Natural killer cell (primary cell): ENCODE measurements around the gene EBNA1BP2. TPM values are rescaled to one million over a fixed set of nuclear protein-coding genes. Genes with fewer than 3 reads are reported as not detected.
A peak's percentile ranks its signal among the peaks of the same experiment; 100 is the strongest.

Experiments
- ATAC-seq, 3 donors: fragments of 150-1000 bp in 2 of 3; fragments of 200-7000 bp in 1 of 3; cut with Tn5 transposase; 1 replicate in 1 of 3; 2 replicates in 2 of 3; pipeline ENCODE4 v1.10.0; 2021; ENCODE audit warnings: mild to moderate bottlenecking in 2 of 3, moderate library complexity in 2 of 3
- DNase-seq, 2 donors: peaks; one replicate each; pipeline versions ENCODE4 v3.0.0 to v3.0.0-alpha.2; 2013 to 2021; ENCODE audit warnings: mixed read lengths in 1 of 2
- H3K27ac ChIP-seq: one replicate; pipeline ENCODE4 v1.5.1; 2013; ENCODE audit warnings: mild to moderate bottlenecking, low read length
- H3K27me3 ChIP-seq: one replicate; pipeline ENCODE4 v1.6.1; 2013; ENCODE audit warnings: low read length; ENCODE audit not compliant: control insufficient read depth, insufficient read depth
- H3K36me3 ChIP-seq: one replicate; pipeline ENCODE4 v1.6.1; 2013; ENCODE audit warnings: low read length; ENCODE audit not compliant: control insufficient read depth, insufficient read depth
- H3K4me1 ChIP-seq: one replicate; pipeline ENCODE4 v1.6.1; 2013; ENCODE audit warnings: low read length; ENCODE audit not compliant: control insufficient read depth, insufficient read depth
- H3K4me3 ChIP-seq: one replicate; pipeline ENCODE4 v1.5.1; 2013; ENCODE audit warnings: low read length
- H3K9me3 ChIP-seq: one replicate; pipeline ENCODE4 v1.6.1; 2013; ENCODE audit warnings: low read length; ENCODE audit not compliant: control insufficient read depth, insufficient read depth
- H3K27ac Mint-ChIP-seq, 2 donors: one replicate each; pipeline ENCODE4 v1.8.0; 2022; ENCODE audit warnings: mild to moderate bottlenecking in 2 of 2, mixed read lengths in 2 of 2, moderate library complexity in 1 of 2
- H3K27me3 Mint-ChIP-seq, 2 donors: one replicate each; pipeline ENCODE4 v1.8.0; 2022; ENCODE audit warnings: low read depth in 2 of 2, mixed read lengths in 2 of 2
- H3K36me3 Mint-ChIP-seq: one replicate; pipeline ENCODE4 v1.8.0; 2022; ENCODE audit warnings: mixed read lengths
- H3K4me1 Mint-ChIP-seq, 2 donors: one replicate each; pipeline ENCODE4 v1.8.0; 2022; ENCODE audit warnings: mixed read lengths in 2 of 2
- H3K4me3 Mint-ChIP-seq: one replicate; pipeline ENCODE4 v1.8.0; 2022; ENCODE audit warnings: mild to moderate bottlenecking, moderate library complexity, mixed read lengths
- H3K9me3 Mint-ChIP-seq, 2 donors: one replicate each; pipeline ENCODE4 v1.8.0; 2022; ENCODE audit warnings: mixed read lengths in 2 of 2
- CTCF ChIP-seq: fragments of 200-600 bp; IDR thresholded peaks from one replicate; pipeline ENCODE4 v1.8.0; 2022; ENCODE audit warnings: antibody characterized with exemption
- WGBS: methylation state at CpG from one replicate; pipeline ENCODE4 v1.1.7; 2013; ENCODE audit warnings: missing lambda C conversion rate; ENCODE audit not compliant: insufficient coverage; 5-methylcytosine and 5-hydroxymethylcytosine counted together
- intact Hi-C: fragments of 100-400 bp; cut with micrococcal nuclease; formaldehyde crosslinking; loops from one replicate; pipeline ENCODE4 v1.14.2; 2022
- total RNA-seq, 4 donors: library from RNA; stranded (reverse); fragments of 120-200 nt in 1 of 4; gene quantifications; one replicate each; pipeline versions ENCODE4 v1.2.3 to v1.2.4, GENCODE V29; 2013 to 2022

Gene EBNA1BP2
- total RNA-seq, 3 donors from 2014 or later (not counting 1 experiment from before 2014, with no cell fraction given), result 21.2 to 28.5 (median 23.6) TPM

GRCh38 chr1:43174873-43175272 lies 2.8 kb upstream of the EBNA1BP2 start:
- no peak overlapping the region for H3K27ac ChIP-seq
- no peak overlapping the region for H3K4me3 Mint-ChIP-seq
- H3K4me1 ChIP-seq, result peaks cover 13% of the 10 kb centered on the region
- no peaks in the 10 kb centered on the region for H3K9me3 ChIP-seq
- DNase-seq (no peak), ATAC-seq (no peak)
- H3K4me1 Mint-ChIP-seq, result peaks cover 19 to 23% of the 10 kb centered on the region in 2 donors
- intact Hi-C loops, result no loop called here
- no peak overlapping the region for H3K4me3 ChIP-seq
- H3K27me3 ChIP-seq, result peaks cover 2% of the 10 kb centered on the region
- H3K36me3 ChIP-seq, result peaks cover 2% of the 10 kb centered on the region
- no peaks in the 10 kb centered on the region for H3K36me3 Mint-ChIP-seq
- no CpG with 5 or more reads among the region's 2 CpGs for WGBS
- peaks cover 17 to 21% of the 10 kb centered on the region in 2 donors for H3K27me3 Mint-ChIP-seq
- no peaks in the 10 kb centered on the region for H3K9me3 Mint-ChIP-seq
- no peak overlapping the region for H3K27ac Mint-ChIP-seq
- no peak for TF ChIP-seq CTCF

- Histone ChIP-seq H3K4me1 (peaks cover 13% of the 10 kb centered on the region), H3K27me3 (peaks cover 2% of the 10 kb centered on the region), H3K4me3 (peak overlapping the region; percentile 86), H3K36me3 (peaks cover 22% of the 10 kb centered on the region), H3K27ac (peak overlapping the region; percentile 60), H3K9me3 (no peaks in the 10 kb centered on the region)
- Mint-ChIP-seq H3K9me3 (no peaks in the 10 kb centered on the region), H3K27me3 (peaks cover 17 to 18% of the 10 kb centered on the region in 2 donors), H3K4me1 (peaks cover 19 to 23% of the 10 kb centered on the region in 2 donors), H3K36me3 (no peaks in the 10 kb centered on the region), H3K4me3 (peak overlapping the region; percentile 99), H3K27ac (peak overlapping the region; percentile 88 to 95)
- under 1% methylated on average over 20 of the region's 20 CpGs for WGBS
- peak in 1 of 2 donors; percentile 95 for DNase-seq
- no peak for TF ChIP-seq CTCF
- peak; percentile 95 to 98 (median 97) for ATAC-seq
- intact Hi-C loops, result loop anchor here (2.0 kb wide), 1 partner anchor 406 kb away; the partner anchor contains the start of genes C1orf50 and P3H1
Measured at GRCh38 chr1:43172527-43172972, 460 bp upstream of the EBNA1BP2 start.

GRCh38 chr1:43171312-43171875 lies 696 bp downstream of the EBNA1BP2 start:
- no peak for TF ChIP-seq CTCF
- DNase-seq, result peak in 1 of 2 donors; percentile 10
- peak overlapping the region; percentile 99 for H3K4me3 Mint-ChIP-seq
- peak overlapping the region; percentile 88 to 95 for H3K27ac Mint-ChIP-seq
- intact Hi-C loops, result no loop called here
- no peak overlapping the region for H3K27ac ChIP-seq
- H3K36me3 Mint-ChIP-seq, result peaks cover 10% of the 10 kb centered on the region
- peak overlapping the region; percentile 86 for H3K4me3 ChIP-seq
- H3K9me3 Mint-ChIP-seq, result no peaks in the 10 kb centered on the region
- H3K27me3 ChIP-seq, result no peaks in the 10 kb centered on the region
- H3K27me3 Mint-ChIP-seq, result peaks cover 9% of the 10 kb centered on the region in 2 donors
- ATAC-seq, result no peak
- WGBS, result 31% methylated on average over 17 of the region's 17 CpGs
- H3K4me1 Mint-ChIP-seq, result peaks cover 19 to 23% of the 10 kb centered on the region in 2 donors
- peaks cover 32% of the 10 kb centered on the region for H3K36me3 ChIP-seq
- no peaks in the 10 kb centered on the region for H3K9me3 ChIP-seq
- H3K4me1 ChIP-seq, result peaks cover 13% of the 10 kb centered on the region

GRCh38 chr1:43165765-43166164 lies 6.3 kb downstream of the EBNA1BP2 start:
- Histone ChIP-seq H3K27ac (no peak overlapping the region), H3K4me1 (no peaks in the 10 kb centered on the region), H3K36me3 (peaks cover 59% of the 10 kb centered on the region), H3K27me3 (no peaks in the 10 kb centered on the region), H3K4me3 (no peak overlapping the region), H3K9me3 (no peaks in the 10 kb centered on the region)
- H3K4me3 Mint-ChIP-seq, result no peak overlapping the region
- 93% methylated on average over 5 of the region's 5 CpGs for WGBS
- no peaks in the 10 kb centered on the region for H3K27me3 Mint-ChIP-seq
- intact Hi-C loops, result no loop called here
- no peak for ATAC-seq
- peaks cover 0 to 8% of the 10 kb centered on the region in 2 donors for H3K4me1 Mint-ChIP-seq
- no peaks in the 10 kb centered on the region for H3K9me3 Mint-ChIP-seq
- TF ChIP-seq CTCF, result no peak
- DNase-seq, result no peak
- no peak overlapping the region for H3K27ac Mint-ChIP-seq
- H3K36me3 Mint-ChIP-seq, result peaks cover 27% of the 10 kb centered on the region
